Stomach (tissue), 9 donors: ENCODE data around the gene NECTIN4. TPM values are rescaled to one million over a fixed set of nuclear protein-coding genes. Genes with fewer than 3 reads are reported as not detected.
"Not testable (repeated sequence)": the region's sequence is repeated elsewhere in the genome, so short reads cannot be mapped to it uniquely, and the experiment has no call there.

Experiments used
- DNase-seq, 2 donors: peaks; one replicate each; pipeline versions ENCODE4 v3.0.0 to v3.0.0-alpha.2; 2013 to 2019
- H3K27ac ChIP-seq, 5 donors: fragments of 200-600 bp in 4 of 5; sonication (generic) in 4 of 5; one replicate each; pipeline ENCODE4 v1.5.1; 2013 to 2019; ENCODE audit warnings: mild to moderate bottlenecking in 1 of 5, moderate library complexity in 1 of 5
- H3K27me3 ChIP-seq, 3 donors: fragments of 200-600 bp; sonication (generic); one replicate each; pipeline ENCODE4 v1.5.1; 2017 to 2019; ENCODE audit warnings: mixed run types in 1 of 3
- H3K36me3 ChIP-seq, 4 donors: fragments of 200-600 bp; sonication (generic); 1 replicate in 3 of 4; 2 replicates in 1 of 4; pipeline ENCODE4 v1.5.1; 2016 to 2019
- H3K4me1 ChIP-seq, 4 donors: fragments of 200-600 bp; sonication (generic); one replicate each; pipeline ENCODE4 v1.5.1; 2016 to 2019
- H3K4me3 ChIP-seq, 4 donors: fragments of 200-600 bp; sonication (generic) in 3 of 4; one replicate each; pipeline ENCODE4 v1.5.1; 2016 to 2019; ENCODE audit warnings: mild to moderate bottlenecking in 1 of 4
- H3K9me3 ChIP-seq, 4 donors: fragments of 200-600 bp; sonication (generic); one replicate each; pipeline ENCODE4 v1.5.1; 2016 to 2019
- EP300 ChIP-seq: sonication (generic); formaldehyde crosslinking; IDR thresholded peaks from one replicate; pipeline ENCODE4 v1.6.1; 2017; ENCODE audit warnings: antibody characterized with exemption
- POLR2A ChIP-seq, 4 donors: fragments of 450-650 bp; IDR thresholded peaks; one replicate each; pipeline ENCODE4 v1.6.1; 2016; ENCODE audit warnings: antibody characterized with exemption in 4 of 4, control low read depth in 2 of 4, mild to moderate bottlenecking in 1 of 4, moderate library complexity in 1 of 4
- POLR2AphosphoS5 ChIP-seq, 3 donors: sonication (generic); formaldehyde crosslinking; IDR thresholded peaks; one replicate each; pipeline ENCODE4 v1.6.1; 2016; ENCODE audit warnings: antibody characterized with exemption in 3 of 3
- WGBS, 5 donors: extraction: QIAGEN DNeasy Blood & Tissue Kit in 3 of 5; methylation state at CpG; one replicate each; pipeline versions ENCODE4 v1.1.5 to v1.1.7; 2013 to 2018; 5-methylcytosine and 5-hydroxymethylcytosine counted together
- intact Hi-C: fragments of 100-400 bp; cut with DNase I; formaldehyde crosslinking; loops from one replicate; pipeline ENCODE4 v1.15.1; 2023; ENCODE audit warnings: low total_unique reads
- polyA plus RNA-seq, 3 donors: library from polyadenylated mRNA; stranded (reverse); fragments of 200-250 nt; gene quantifications; one replicate each; pipeline ENCODE4 v1.2.3, GENCODE V29; 2013
- total RNA-seq, 5 donors: library from RNA; depleted of rRNA; stranded (reverse); fragments of >200 nt; gene quantifications; one replicate each; pipeline versions ENCODE4 v1.1.0 to v1.2.3, GENCODE V29; 2014 to 2016
- TF ChIP-seq, protein P1 (sequence below), 7 experiments: fragments of 450-650 bp in 4 of 7; fragments of 200-600 bp in 3 of 7; sonication (generic) in 3 of 7; IDR thresholded peaks; one replicate each; pipeline ENCODE4 v1.5.1; 2016 to 2019; ENCODE audit warnings: antibody characterized with exemption in 7 of 7, control low read depth in 2 of 7, mild to moderate bottlenecking in 1 of 7
- donor health status: healthy with polysubstance abuse.
- donor health status: Bipolar disorder and iron deficiency.
- donor health status: healthy.

NECTIN4 gene
- total and polyA plus RNA-seq, 8 donors, result 1.7 to 20.3 (median 5.5) TPM

- Histone ChIP-seq H3K9me3 (no peaks in the 10 kb centered on the region), H3K27ac (no peak overlapping the region), H3K4me3 (no peak overlapping the region), H3K4me1 (peaks cover 0 to 18% (median 0%) of the 10 kb centered on the region in 4 donors), H3K27me3 (peaks cover 0 to 10% (median 0%) of the 10 kb centered on the region in 3 donors), H3K36me3 (no peaks in the 10 kb centered on the region)
- intact Hi-C loops, result no loop called here
- no peak for DNase-seq
- WGBS, 5 donors, result 62 to 71% (median 67%) methylated on average over 3 of the region's 3 CpGs
- TF ChIP-seq EP300 (no peak), POLR2AphosphoS5 (IDR thresholded peaks at IDR 0.05) (no peak), POLR2A (IDR thresholded peaks at IDR 0.05) (no peak)
- TF ChIP-seq, protein P1, sequence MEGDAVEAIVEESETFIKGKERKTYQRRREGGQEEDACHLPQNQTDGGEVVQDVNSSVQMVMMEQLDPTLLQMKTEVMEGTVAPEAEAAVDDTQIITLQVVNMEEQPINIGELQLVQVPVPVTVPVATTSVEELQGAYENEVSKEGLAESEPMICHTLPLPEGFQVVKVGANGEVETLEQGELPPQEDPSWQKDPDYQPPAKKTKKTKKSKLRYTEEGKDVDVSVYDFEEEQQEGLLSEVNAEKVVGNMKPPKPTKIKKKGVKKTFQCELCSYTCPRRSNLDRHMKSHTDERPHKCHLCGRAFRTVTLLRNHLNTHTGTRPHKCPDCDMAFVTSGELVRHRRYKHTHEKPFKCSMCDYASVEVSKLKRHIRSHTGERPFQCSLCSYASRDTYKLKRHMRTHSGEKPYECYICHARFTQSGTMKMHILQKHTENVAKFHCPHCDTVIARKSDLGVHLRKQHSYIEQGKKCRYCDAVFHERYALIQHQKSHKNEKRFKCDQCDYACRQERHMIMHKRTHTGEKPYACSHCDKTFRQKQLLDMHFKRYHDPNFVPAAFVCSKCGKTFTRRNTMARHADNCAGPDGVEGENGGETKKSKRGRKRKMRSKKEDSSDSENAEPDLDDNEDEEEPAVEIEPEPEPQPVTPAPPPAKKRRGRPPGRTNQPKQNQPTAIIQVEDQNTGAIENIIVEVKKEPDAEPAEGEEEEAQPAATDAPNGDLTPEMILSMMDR (IDR thresholded peaks at IDR 0.05), result no peak
Observed at GRCh38 chr1:161066694-161067093, 22.7 kb downstream of the NECTIN4 start.

- H3K4me3 ChIP-seq, DNase-seq, intact Hi-C loops, H3K27ac ChIP-seq, H3K36me3 ChIP-seq, H3K9me3 ChIP-seq: not testable (repeated sequence)
- Histone ChIP-seq H3K4me1 (peaks cover 0 to 18% (median 0%) of the 10 kb centered on the region in 4 donors), H3K27me3 (peaks cover 0 to 10% (median 0%) of the 10 kb centered on the region in 3 donors)
- WGBS, 5 donors, result 91 to 96% (median 92%) methylated on average over 7 of the region's 7 CpGs
Observed at GRCh38 chr1:161065681-161066080, 23.7 kb downstream of the NECTIN4 start.

- DNase-seq, intact Hi-C loops, H3K27ac ChIP-seq, H3K9me3 ChIP-seq, H3K36me3 ChIP-seq, H3K4me3 ChIP-seq: not testable (repeated sequence)
- WGBS, 5 donors, result 54 to 66% (median 60%) methylated on average over 6 of the region's 6 CpGs
- Histone ChIP-seq H3K4me1 (peaks cover 0 to 13% (median 0%) of the 10 kb centered on the region in 4 donors), H3K27me3 (peaks cover 0 to 10% (median 0%) of the 10 kb centered on the region in 3 donors)
Observed at GRCh38 chr1:161063936-161064335, 25.4 kb downstream of the NECTIN4 start.

DNA sequence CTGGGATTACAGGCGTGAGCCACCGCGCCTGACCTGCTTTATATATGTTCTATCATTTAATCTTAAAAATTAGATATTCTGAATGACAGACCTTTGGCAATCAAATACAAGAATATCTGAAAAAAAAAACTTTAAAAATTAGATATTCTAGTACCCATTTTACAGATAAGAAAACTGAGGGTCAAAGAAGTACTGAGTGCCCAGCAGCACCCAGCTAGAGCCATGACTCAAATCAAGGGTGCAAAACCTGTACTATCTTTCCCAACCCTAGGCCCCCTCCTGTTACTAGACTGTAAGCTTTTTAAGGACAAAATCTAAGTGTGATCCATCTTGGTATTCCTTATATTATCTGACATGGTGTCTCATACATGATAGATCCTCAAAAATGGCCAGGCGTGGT, 27.9 kb downstream of the NECTIN4 start:
- intact Hi-C loops, result no loop called here
- peaks cover 0 to 4% (median 0%) of the 10 kb centered on the region in 4 donors for H3K4me1 ChIP-seq
- H3K4me3 ChIP-seq, result no peak overlapping the region
- peaks cover 0 to 4% (median 0%) of the 10 kb centered on the region in 4 donors for H3K36me3 ChIP-seq
- 92 to 95% (median 93%) methylated on average over 4 of the region's 4 CpGs for WGBS, 5 donors
- TF ChIP-seq, protein P1 (IDR thresholded peaks at IDR 0.05), result no peak
- no peak for TF ChIP-seq EP300
- TF ChIP-seq POLR2A (IDR thresholded peaks at IDR 0.05), result no peak
- no peak for TF ChIP-seq POLR2AphosphoS5 (IDR thresholded peaks at IDR 0.05)
- no peaks in the 10 kb centered on the region for H3K9me3 ChIP-seq
- H3K27me3 ChIP-seq, result peaks cover 0 to 11% (median 0%) of the 10 kb centered on the region in 3 donors
- no peak overlapping the region for H3K27ac ChIP-seq
- DNase-seq, result no peak

GRCh38 chr1:161059293-161059692, 30.1 kb downstream of the NECTIN4 start:
- H3K9me3 ChIP-seq, result no peaks in the 10 kb centered on the region
- no peak overlapping the region for H3K27ac ChIP-seq
- no peak overlapping the region for H3K4me3 ChIP-seq
- H3K27me3 ChIP-seq, result peaks cover 0 to 27% (median 0%) of the 10 kb centered on the region in 3 donors
- 43 to 72% (median 59%) methylated on average over 6 of the region's 6 CpGs for WGBS, 5 donors
- intact Hi-C loops, result no loop called here
- no peak for DNase-seq
- H3K4me1 ChIP-seq, result no peaks in the 10 kb centered on the region
- TF ChIP-seq EP300 (no peak), POLR2A (IDR thresholded peaks at IDR 0.05) (no peak), POLR2AphosphoS5 (IDR thresholded peaks at IDR 0.05) (no peak)
- TF ChIP-seq, protein P1 (IDR thresholded peaks at IDR 0.05), result no peak
- H3K36me3 ChIP-seq, result peaks cover 0 to 11% (median 4%) of the 10 kb centered on the region in 4 donors
